Measurements from ENCODE around the gene SEC62. TPM values are rescaled to one million over a fixed set of nuclear protein-coding genes. Genes with fewer than 3 reads are reported as not detected.

SEC62 gene
- total and polyA plus RNA-seq, 5 donors from 2014 or later = 78.7 to 193 (median 138) TPM

DNA sequence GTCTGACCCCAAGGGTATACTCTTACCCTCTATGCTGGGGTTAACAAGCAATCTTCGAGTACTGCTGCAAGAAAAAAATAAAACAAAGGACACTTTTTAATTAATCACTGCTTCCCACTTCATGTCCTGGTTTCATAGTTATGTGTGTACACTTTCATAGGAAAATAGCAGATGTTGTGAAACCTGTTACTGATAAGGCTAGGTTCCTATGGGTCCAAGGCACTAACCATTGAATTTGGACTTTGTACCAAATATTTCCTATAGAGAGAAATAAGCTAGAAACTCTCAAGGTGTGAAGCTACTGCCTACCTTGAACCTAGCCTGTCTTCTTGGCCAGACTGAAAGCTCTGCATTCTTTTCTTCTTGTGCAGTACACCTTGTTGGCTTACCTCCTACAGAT lies 56.6 kb downstream of the SEC62 start:
- Histone ChIP-seq H3K4me3 (ENCODE audit: low read depth, low read length) (no peak overlapping the region), H3K9me3 (ENCODE audit: control insufficient read depth in 2 of 2, low read length in 2 of 2) (no peaks in the 10 kb centered on the region), H3K36me3 (ENCODE audit: control insufficient read depth, insufficient read depth, low read length) (no peaks in the 10 kb centered on the region), H3K27me3 (ENCODE audit: control insufficient read depth, insufficient read depth, low read length) (peaks cover 5% of the 10 kb centered on the region), H3K4me1 (ENCODE audit: control insufficient read depth, insufficient read depth, low read length, poor library complexity, severe bottlenecking) (peaks cover 7% of the 10 kb centered on the region), H3K27ac (ENCODE audit: insufficient read depth, low read length, poor library complexity, severe bottlenecking) (no peak overlapping the region)
- peaks cover 35% of the 10 kb centered on the region for H3K27me3 Mint-ChIP-seq
- H3K4me3 Mint-ChIP-seq = no peak overlapping the region
- H3K27ac Mint-ChIP-seq = no peak overlapping the region
- H3K36me3 Mint-ChIP-seq = no peaks in the 10 kb centered on the region
- H3K9me3 Mint-ChIP-seq = peaks cover 0 to 2% (median 0%) of the 10 kb centered on the region in 7 donors
- ATAC-seq (ENCODE audit: low read depth in 2 of 2) (no peak), DNase-seq (no peak)
- peaks cover 3 to 24% (median 9%) of the 10 kb centered on the region in 4 donors for H3K4me1 Mint-ChIP-seq

- H3K9me3 ChIP-seq (ENCODE audit: control insufficient read depth in 2 of 2, low read length in 2 of 2) = no peaks in the 10 kb centered on the region
- ATAC-seq (ENCODE audit: low read depth in 2 of 2) (no peak), DNase-seq (no peak)
- H3K27ac Mint-ChIP-seq = peak overlapping the region in 1 of 3 donors; percentile 8
- H3K4me1 ChIP-seq (ENCODE audit: control insufficient read depth, insufficient read depth, low read length, poor library complexity, severe bottlenecking) = peaks cover 7% of the 10 kb centered on the region
- no peak overlapping the region for H3K4me3 ChIP-seq (ENCODE audit: low read depth, low read length)
- peaks cover 5% of the 10 kb centered on the region for H3K27me3 ChIP-seq (ENCODE audit: control insufficient read depth, insufficient read depth, low read length)
- H3K4me3 Mint-ChIP-seq = no peak overlapping the region
- H3K27ac ChIP-seq (ENCODE audit: insufficient read depth, low read length, poor library complexity, severe bottlenecking) = no peak overlapping the region
- no peaks in the 10 kb centered on the region for H3K36me3 ChIP-seq (ENCODE audit: control insufficient read depth, insufficient read depth, low read length)
- no peaks in the 10 kb centered on the region for H3K36me3 Mint-ChIP-seq
- peaks cover 0 to 2% (median 0%) of the 10 kb centered on the region in 7 donors for H3K9me3 Mint-ChIP-seq
- H3K27me3 Mint-ChIP-seq = peaks cover 30% of the 10 kb centered on the region
- peaks cover 5 to 27% (median 9%) of the 10 kb centered on the region in 4 donors for H3K4me1 Mint-ChIP-seq
These were observed 58.0 kb downstream of the SEC62 start for GRCh38 chr3:170024581-170024980.

GRCh38 chr3:170027233-170028102 lies 60.9 kb downstream of the SEC62 start:
- H3K4me3 ChIP-seq (ENCODE audit: low read depth, low read length) = no peak overlapping the region
- H3K4me3 Mint-ChIP-seq = peak overlapping the region in 3 of 4 donors; percentile 2 to 21 (median 16)
- ATAC-seq (ENCODE audit: low read depth in 2 of 2) (peak in 1 of 2 donors; percentile 53), DNase-seq (peak in 2 of 3 donors; percentile 44 to 78)
- peaks cover 7% of the 10 kb centered on the region for H3K4me1 ChIP-seq (ENCODE audit: control insufficient read depth, insufficient read depth, low read length, poor library complexity, severe bottlenecking)
- H3K9me3 Mint-ChIP-seq = peaks cover 0 to 2% (median 0%) of the 10 kb centered on the region in 7 donors
- H3K9me3 ChIP-seq (ENCODE audit: control insufficient read depth in 2 of 2, low read length in 2 of 2) = no peaks in the 10 kb centered on the region
- H3K36me3 ChIP-seq (ENCODE audit: control insufficient read depth, insufficient read depth, low read length) = no peaks in the 10 kb centered on the region
- H3K27me3 Mint-ChIP-seq = peaks cover 20% of the 10 kb centered on the region
- peak overlapping the region in 2 of 3 donors; percentile 42 to 77 for H3K27ac Mint-ChIP-seq
- H3K27ac ChIP-seq (ENCODE audit: insufficient read depth, low read length, poor library complexity, severe bottlenecking) = no peak overlapping the region
- peaks cover 5% of the 10 kb centered on the region for H3K27me3 ChIP-seq (ENCODE audit: control insufficient read depth, insufficient read depth, low read length)
- peaks cover 7 to 23% (median 11%) of the 10 kb centered on the region in 4 donors for H3K4me1 Mint-ChIP-seq
- H3K36me3 Mint-ChIP-seq = no peaks in the 10 kb centered on the region

DNA sequence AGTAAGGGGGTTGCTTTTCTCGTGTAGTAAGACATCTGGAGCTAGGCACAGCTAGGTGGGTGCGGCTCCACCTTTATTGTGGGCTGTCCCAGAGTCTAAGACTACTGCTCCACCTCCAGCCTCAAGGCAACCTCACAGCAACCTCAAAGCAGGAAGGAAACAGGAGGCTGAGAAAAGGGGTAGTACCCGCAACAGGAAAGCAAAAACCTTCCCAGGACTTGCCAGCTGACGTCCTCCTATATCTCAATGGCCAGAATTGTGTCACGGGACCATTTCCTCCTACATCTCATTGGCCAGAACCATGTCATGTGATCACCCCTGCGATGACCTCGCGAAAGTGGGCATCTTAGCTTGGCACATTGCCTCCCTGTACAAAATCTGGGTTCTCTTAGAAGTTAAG lies 66.9 kb downstream of the SEC62 start:
- DNase-seq (peak; percentile 11 to 78 (median 57)), ATAC-seq (ENCODE audit: low read depth in 2 of 2) (peak; percentile 50 to 59)
- H3K9me3 ChIP-seq (ENCODE audit: control insufficient read depth in 2 of 2, low read length in 2 of 2) = no peaks in the 10 kb centered on the region
- H3K4me1 Mint-ChIP-seq = peaks cover 0 to 28% (median 22%) of the 10 kb centered on the region in 4 donors
- peak overlapping the region in 3 of 4 donors; percentile 59 to 71 (median 66) for H3K4me3 Mint-ChIP-seq
- H3K4me1 ChIP-seq (ENCODE audit: control insufficient read depth, insufficient read depth, low read length, poor library complexity, severe bottlenecking) = peaks cover 14% of the 10 kb centered on the region
- peaks cover 2% of the 10 kb centered on the region for H3K27me3 ChIP-seq (ENCODE audit: control insufficient read depth, insufficient read depth, low read length)
- no peaks in the 10 kb centered on the region for H3K36me3 ChIP-seq (ENCODE audit: control insufficient read depth, insufficient read depth, low read length)
- peaks cover 16% of the 10 kb centered on the region for H3K27me3 Mint-ChIP-seq
- no peak overlapping the region for H3K27ac ChIP-seq (ENCODE audit: insufficient read depth, low read length, poor library complexity, severe bottlenecking)
- H3K27ac Mint-ChIP-seq = peak overlapping the region in 2 of 3 donors; percentile 57 to 77
- no peaks in the 10 kb centered on the region for H3K36me3 Mint-ChIP-seq
- H3K4me3 ChIP-seq (ENCODE audit: low read depth, low read length) = peak overlapping the region; percentile 46
- no peaks in the 10 kb centered on the region for H3K9me3 Mint-ChIP-seq

DNA sequence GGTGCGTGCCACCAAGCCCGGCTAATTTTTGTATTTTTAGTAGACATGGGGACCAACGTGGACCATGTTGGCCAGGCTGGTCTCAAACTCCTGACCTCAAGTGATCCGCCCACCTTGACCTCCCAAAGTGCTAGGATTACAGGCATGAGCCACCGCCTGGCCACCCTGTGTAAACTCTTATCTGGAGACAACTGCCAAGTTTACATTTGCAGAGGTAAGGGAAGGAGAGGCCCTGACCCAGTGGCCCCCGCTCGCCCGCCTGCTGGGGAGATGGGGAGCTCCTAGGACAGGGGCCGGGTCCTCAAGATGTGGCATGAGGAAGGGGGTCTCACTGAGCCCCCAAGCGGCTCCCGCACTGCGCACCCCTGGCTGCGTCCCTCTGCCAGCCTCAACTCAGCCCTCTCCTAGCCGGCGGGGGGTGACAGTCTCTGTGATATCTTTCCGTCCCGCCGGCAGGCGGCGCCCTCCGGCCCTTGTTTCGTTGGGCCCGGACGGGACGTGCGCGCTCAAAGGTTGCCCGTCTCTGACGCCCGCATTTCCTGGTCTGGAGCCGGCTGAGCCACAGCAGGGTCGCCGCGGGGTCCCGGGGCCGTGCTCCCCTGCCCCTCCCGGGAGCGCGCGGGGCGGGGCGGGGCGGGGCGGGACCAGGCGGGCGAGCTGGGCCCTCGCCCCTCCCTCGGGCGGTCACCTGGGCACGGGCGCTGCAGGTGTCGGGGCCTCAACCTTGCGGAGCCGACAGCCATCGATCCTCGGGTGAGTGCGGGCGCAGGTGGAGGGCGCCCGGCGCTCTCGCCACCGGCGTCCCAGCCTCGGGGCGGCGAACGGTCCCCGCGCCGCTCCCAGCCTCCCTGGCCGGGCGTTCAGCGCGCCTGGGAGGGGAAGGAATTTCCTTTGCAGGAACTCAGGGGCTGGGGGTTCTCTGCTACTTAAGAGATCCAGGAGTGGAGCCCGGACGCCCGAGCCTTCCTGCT lies 71.1 kb downstream of the SEC62 start, which contains the start of gene GPR160:
Gene GPR160 (plus strand): TSS at position 533 of the 971 bp plus-strand sequence. CDS start 45,978 bp downstream, outside the sequence.
- Histone ChIP-seq H3K4me3 (ENCODE audit: low read depth, low read length) (peak within 1 kb of the TSS; percentile 44), H3K9me3 (ENCODE audit: control insufficient read depth in 2 of 2, low read length in 2 of 2) (no peaks in the 10 kb centered on the region), H3K27ac (ENCODE audit: insufficient read depth, low read length, poor library complexity, severe bottlenecking) (no peak within 1 kb of the TSS), H3K27me3 (ENCODE audit: control insufficient read depth, insufficient read depth, low read length) (no peaks in the 10 kb centered on the region), H3K36me3 (ENCODE audit: control insufficient read depth, insufficient read depth, low read length) (no peaks in the 10 kb centered on the region), H3K4me1 (ENCODE audit: control insufficient read depth, insufficient read depth, low read length, poor library complexity, severe bottlenecking) (peaks cover 18% of the 10 kb centered on the region)
- Mint-ChIP-seq H3K4me1 (peaks cover 0 to 29% (median 18%) of the 10 kb centered on the region in 4 donors), H3K27ac (peak within 1 kb of the TSS in 1 of 3 donors; percentile 83), H3K4me3 (peak within 1 kb of the TSS; percentile 82 to 93 (median 88)), H3K36me3 (no peaks in the 10 kb centered on the region), H3K27me3 (peaks cover 26% of the 10 kb centered on the region), H3K9me3 (no peaks in the 10 kb centered on the region)
- ATAC-seq (ENCODE audit: low read depth in 2 of 2) (peak; percentile 75), DNase-seq (peak; percentile 62 to 80 (median 75))

GRCh38 chr3:170038434-170039110 lies 72.0 kb downstream of the SEC62 start:
- DNase-seq (peak in 2 of 3 donors; percentile 25 to 38), ATAC-seq (ENCODE audit: low read depth in 2 of 2) (peak; percentile 10)
- Histone ChIP-seq H3K4me1 (ENCODE audit: control insufficient read depth, insufficient read depth, low read length, poor library complexity, severe bottlenecking) (peaks cover 12% of the 10 kb centered on the region), H3K9me3 (ENCODE audit: control insufficient read depth in 2 of 2, low read length in 2 of 2) (no peaks in the 10 kb centered on the region), H3K27me3 (ENCODE audit: control insufficient read depth, insufficient read depth, low read length) (no peaks in the 10 kb centered on the region), H3K27ac (ENCODE audit: insufficient read depth, low read length, poor library complexity, severe bottlenecking) (no peak overlapping the region), H3K4me3 (ENCODE audit: low read depth, low read length) (peak overlapping the region; percentile 44), H3K36me3 (ENCODE audit: control insufficient read depth, insufficient read depth, low read length) (no peaks in the 10 kb centered on the region)
- Mint-ChIP-seq H3K4me3 (peak overlapping the region; percentile 82 to 93 (median 88)), H3K9me3 (no peaks in the 10 kb centered on the region), H3K27me3 (peaks cover 26% of the 10 kb centered on the region), H3K36me3 (no peaks in the 10 kb centered on the region), H3K27ac (peak overlapping the region in 1 of 3 donors; percentile 83), H3K4me1 (peaks cover 0 to 21% (median 11%) of the 10 kb centered on the region in 4 donors)

- Histone ChIP-seq H3K36me3 (ENCODE audit: control insufficient read depth, insufficient read depth, low read length) (no peaks in the 10 kb centered on the region), H3K4me1 (ENCODE audit: control insufficient read depth, insufficient read depth, low read length, poor library complexity, severe bottlenecking) (peaks cover 8% of the 10 kb centered on the region), H3K27ac (ENCODE audit: insufficient read depth, low read length, poor library complexity, severe bottlenecking) (no peak overlapping the region), H3K27me3 (ENCODE audit: control insufficient read depth, insufficient read depth, low read length) (no peaks in the 10 kb centered on the region), H3K4me3 (ENCODE audit: low read depth, low read length) (no peak overlapping the region), H3K9me3 (ENCODE audit: control insufficient read depth in 2 of 2, low read length in 2 of 2) (no peaks in the 10 kb centered on the region)
- peaks cover 21% of the 10 kb centered on the region for H3K27me3 Mint-ChIP-seq
- H3K36me3 Mint-ChIP-seq = no peaks in the 10 kb centered on the region
- DNase-seq (no peak), ATAC-seq (ENCODE audit: low read depth in 2 of 2) (no peak)
- H3K4me3 Mint-ChIP-seq = no peak overlapping the region
- no peaks in the 10 kb centered on the region for H3K9me3 Mint-ChIP-seq
- peaks cover 0 to 19% (median 7%) of the 10 kb centered on the region in 4 donors for H3K4me1 Mint-ChIP-seq
- no peak overlapping the region for H3K27ac Mint-ChIP-seq
These were observed 73.8 kb downstream of the SEC62 start for GRCh38 chr3:170040418-170040817.
